ENCODE measurements around the gene BNIP1.

BNIP1 gene

DNA sequence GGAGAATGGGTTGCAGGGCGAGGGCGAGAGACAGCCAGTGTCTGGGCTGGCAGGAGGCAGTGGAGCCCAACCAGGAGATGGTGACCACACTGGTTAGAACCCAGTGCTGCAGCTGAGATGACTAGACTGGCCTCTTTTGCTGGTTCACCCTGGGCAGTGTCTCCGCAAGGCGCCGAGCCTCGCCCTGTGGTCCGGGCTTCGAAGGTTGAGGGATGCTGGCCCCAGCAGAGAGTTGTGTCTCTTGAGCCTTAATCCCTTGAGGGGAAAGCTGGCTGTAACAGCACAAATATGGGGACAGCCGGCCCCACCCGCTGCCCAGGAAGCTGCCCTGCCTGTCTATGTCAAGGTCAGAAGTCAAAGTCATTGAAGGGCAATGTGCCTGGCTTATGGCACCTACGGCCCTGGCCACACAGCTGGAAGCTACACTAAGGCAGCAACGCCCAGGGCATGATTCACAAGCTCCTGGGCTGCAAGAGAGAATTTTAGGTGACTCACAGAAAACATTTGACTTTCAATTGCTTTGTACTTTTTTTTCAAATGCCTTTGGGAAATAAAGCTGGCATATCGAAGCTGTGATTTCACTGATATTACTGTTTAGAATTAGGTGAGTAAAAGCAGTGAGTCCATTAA is 57.4 kb downstream of the BNIP1 start:
- Histone ChIP-seq H3K4me1 (ENCODE audit: insufficient read depth, low read length) (no peaks in the 10 kb centered on the region), H3K9me3 (ENCODE audit: insufficient read depth, low read length, severe bottlenecking) (peaks cover 5% of the 10 kb centered on the region), H3K9ac (ENCODE audit: low read depth, low read length) (no peak overlapping the region), H3K27ac (ENCODE audit: low read length) (no peak overlapping the region), H3K79me2 (ENCODE audit: insufficient read depth, low read length) (no peaks in the 10 kb centered on the region), H4K20me1 (ENCODE audit: insufficient read depth, low read length) (no peaks in the 10 kb centered on the region), H3K36me3 (ENCODE audit: insufficient read depth, low read length) (no peaks in the 10 kb centered on the region), H3K4me2 (ENCODE audit: insufficient read depth, low read length) (no peak overlapping the region), H3K4me3 (ENCODE audit: low read depth in 1 of 2, low read length in 2 of 2) (no peak overlapping the region), H3K27me3 (ENCODE audit: insufficient read depth, low read length, poor library complexity) (no peaks in the 10 kb centered on the region), H2AFZ (ENCODE audit: low read depth, low read length) (no peak overlapping the region)
- TF ChIP-seq EZH2 (IDR thresholded peaks at IDR 0.05; ENCODE audit: borderline replicate concordance, low read depth, low read length, severe bottlenecking), result no peak
- TF ChIP-seq CTCF (IDR thresholded peaks at IDR 0.05; ENCODE audit: borderline replicate concordance, extremely low read depth, low read length, poor library complexity, severe bottlenecking), result no peak
- ATAC-seq (ENCODE audit: insufficient read depth, low read depth) (no peak), DNase-seq (no peak)

GRCh38 chr5:173202266-173202875 is 58.0 kb downstream of the BNIP1 start:
- Histone ChIP-seq H3K27ac (ENCODE audit: low read length) (no peak overlapping the region), H3K4me2 (ENCODE audit: insufficient read depth, low read length) (no peak overlapping the region), H3K4me1 (ENCODE audit: insufficient read depth, low read length) (no peaks in the 10 kb centered on the region), H3K79me2 (ENCODE audit: insufficient read depth, low read length) (no peaks in the 10 kb centered on the region), H4K20me1 (ENCODE audit: insufficient read depth, low read length) (no peaks in the 10 kb centered on the region), H3K4me3 (ENCODE audit: low read depth in 1 of 2, low read length in 2 of 2) (no peak overlapping the region), H3K36me3 (ENCODE audit: insufficient read depth, low read length) (no peaks in the 10 kb centered on the region), H3K9me3 (ENCODE audit: insufficient read depth, low read length, severe bottlenecking) (peaks cover 5% of the 10 kb centered on the region), H3K9ac (ENCODE audit: low read depth, low read length) (no peak overlapping the region), H2AFZ (ENCODE audit: low read depth, low read length) (no peak overlapping the region), H3K27me3 (ENCODE audit: insufficient read depth, low read length, poor library complexity) (no peaks in the 10 kb centered on the region)
- no peak for ATAC-seq (ENCODE audit: insufficient read depth, low read depth)
- no peak for DNase-seq
- TF ChIP-seq CTCF (IDR thresholded peaks at IDR 0.05; ENCODE audit: borderline replicate concordance, extremely low read depth, low read length, poor library complexity, severe bottlenecking), result no peak
- TF ChIP-seq EZH2 (IDR thresholded peaks at IDR 0.05; ENCODE audit: borderline replicate concordance, low read depth, low read length, severe bottlenecking), result no peak

DNA sequence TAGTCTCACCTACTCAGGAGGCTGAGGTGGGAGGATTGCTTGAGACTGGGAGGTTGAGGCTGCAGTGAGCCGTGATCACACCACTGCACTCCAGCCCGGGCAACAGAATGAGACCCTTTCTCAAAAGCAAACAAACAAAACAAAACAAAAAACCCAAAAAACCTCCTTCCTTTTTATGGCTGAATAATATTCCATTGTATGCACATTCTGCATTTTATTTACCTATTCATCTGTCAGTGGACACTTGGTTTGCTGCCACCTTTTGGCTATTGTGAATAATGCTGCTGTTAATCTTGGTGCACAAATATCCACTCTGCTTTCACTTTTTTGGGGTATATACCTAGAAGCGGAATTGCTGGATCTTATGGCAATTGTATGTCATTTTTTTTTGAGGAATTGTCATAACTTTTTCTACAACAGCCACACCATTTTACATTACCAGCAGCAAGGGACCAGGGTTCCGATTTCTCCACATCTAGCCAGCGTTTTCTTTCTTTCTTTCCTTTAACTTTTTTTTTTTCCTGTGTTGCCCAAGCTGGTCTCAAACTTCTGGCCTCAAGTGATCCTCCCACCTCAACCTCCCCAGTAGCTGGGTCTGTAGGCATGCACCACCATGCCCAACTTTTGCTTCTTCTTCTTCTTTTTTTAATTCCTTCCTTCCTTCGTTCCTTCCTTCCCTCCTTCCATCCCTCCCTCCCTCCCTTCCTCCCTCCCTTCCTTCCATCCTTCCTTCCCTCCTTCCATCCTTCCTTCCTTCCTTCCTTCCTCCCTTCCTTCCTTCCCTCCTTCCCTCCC is 60.1 kb downstream of the BNIP1 start:
- H3K4me2 ChIP-seq (ENCODE audit: insufficient read depth, low read length), result no peak overlapping the region
- H2AFZ ChIP-seq (ENCODE audit: low read depth, low read length), result no peak overlapping the region
- no peak overlapping the region for H3K4me3 ChIP-seq (ENCODE audit: low read depth in 1 of 2, low read length in 2 of 2)
- no peaks in the 10 kb centered on the region for H4K20me1 ChIP-seq (ENCODE audit: insufficient read depth, low read length)
- no peaks in the 10 kb centered on the region for H3K27me3 ChIP-seq (ENCODE audit: insufficient read depth, low read length, poor library complexity)
- H3K36me3 ChIP-seq (ENCODE audit: insufficient read depth, low read length), result no peaks in the 10 kb centered on the region
- H3K27ac ChIP-seq (ENCODE audit: low read length), result no peak overlapping the region
- ATAC-seq (ENCODE audit: insufficient read depth, low read depth), result no peak
- H3K9ac ChIP-seq (ENCODE audit: low read depth, low read length), result no peak overlapping the region
- no peaks in the 10 kb centered on the region for H3K4me1 ChIP-seq (ENCODE audit: insufficient read depth, low read length)
- H3K79me2 ChIP-seq (ENCODE audit: insufficient read depth, low read length), result no peaks in the 10 kb centered on the region
- TF ChIP-seq EZH2 (IDR thresholded peaks at IDR 0.05; ENCODE audit: borderline replicate concordance, low read depth, low read length, severe bottlenecking) (no peak), CTCF (IDR thresholded peaks at IDR 0.05; ENCODE audit: borderline replicate concordance, extremely low read depth, low read length, poor library complexity, severe bottlenecking) (peak; percentile 76)
- peaks cover 5% of the 10 kb centered on the region for H3K9me3 ChIP-seq (ENCODE audit: insufficient read depth, low read length, severe bottlenecking)
- peak; percentile 20 for DNase-seq
